ENCODE measurements around the gene ZKSCAN1. TPM values are rescaled to one million over a fixed set of nuclear protein-coding genes. Genes with fewer than 3 reads are reported as not detected.

ZKSCAN1 gene
- total RNA-seq, 1 experiment from 2014 or later, result 13.6 TPM

DNA sequence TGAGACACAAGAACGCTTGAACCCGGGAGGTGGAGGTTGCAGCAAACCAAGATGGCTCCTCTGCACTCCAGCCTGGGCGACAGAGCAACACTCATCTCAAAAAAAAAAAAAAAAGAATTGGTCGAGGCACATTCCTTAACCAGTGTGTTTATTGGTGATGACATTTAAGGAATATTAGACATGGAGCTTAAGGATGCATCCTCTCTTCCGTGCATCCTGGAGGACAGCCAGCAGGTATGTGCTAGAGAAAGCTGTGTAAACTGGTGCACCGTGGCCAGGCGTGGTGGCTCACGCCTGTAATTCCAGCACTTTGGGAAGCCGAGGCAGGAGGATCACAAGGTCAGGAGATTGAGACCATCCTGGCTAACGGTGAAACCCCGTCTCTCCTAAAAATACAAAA lies 11.8 kb downstream of the ZKSCAN1 start:
- Histone ChIP-seq H3F3A (ENCODE audit: low read length, unreplicated experiment) (peaks cover 7% of the 10 kb centered on the region), H3K9me2 (replicated peaks; ENCODE audit: low read length) (no peaks in the 10 kb centered on the region), H4K20me1 (ENCODE audit: low read length) (no peaks in the 10 kb centered on the region), H3K4me2 (ENCODE audit: low read length) (no peak overlapping the region), H3K36me3 (ENCODE audit: low read depth, low read length) (peaks cover 35% of the 10 kb centered on the region), H3K79me2 (ENCODE audit: low read length) (peaks cover 4% of the 10 kb centered on the region), H3K4me1 (ENCODE audit: insufficient read depth, low read length) (peaks cover 7% of the 10 kb centered on the region), H3K27ac (ENCODE audit: low read length) (no peak overlapping the region), H3K4me3 (ENCODE audit: low read length) (no peak overlapping the region), H2AFZ (ENCODE audit: low read length) (no peak overlapping the region), H3K27me3 (ENCODE audit: low read length) (no peaks in the 10 kb centered on the region), H3K9me3 (ENCODE audit: low read length) (no peaks in the 10 kb centered on the region), H3K9ac (ENCODE audit: low read length) (no peak overlapping the region)
- ChIA-PET CTCF (no interaction called here), POLR2A (ENCODE audit: unreplicated experiment) (interaction anchor here (0.6 kb wide), 2 partner anchors 33 to 618 kb away, joined by 3 to 8 read pairs; partner anchors contain the start of gene BUD31)
- ATAC-seq (no peak), DNase-seq (no peak)
- TF ChIP-seq, protein P1, sequence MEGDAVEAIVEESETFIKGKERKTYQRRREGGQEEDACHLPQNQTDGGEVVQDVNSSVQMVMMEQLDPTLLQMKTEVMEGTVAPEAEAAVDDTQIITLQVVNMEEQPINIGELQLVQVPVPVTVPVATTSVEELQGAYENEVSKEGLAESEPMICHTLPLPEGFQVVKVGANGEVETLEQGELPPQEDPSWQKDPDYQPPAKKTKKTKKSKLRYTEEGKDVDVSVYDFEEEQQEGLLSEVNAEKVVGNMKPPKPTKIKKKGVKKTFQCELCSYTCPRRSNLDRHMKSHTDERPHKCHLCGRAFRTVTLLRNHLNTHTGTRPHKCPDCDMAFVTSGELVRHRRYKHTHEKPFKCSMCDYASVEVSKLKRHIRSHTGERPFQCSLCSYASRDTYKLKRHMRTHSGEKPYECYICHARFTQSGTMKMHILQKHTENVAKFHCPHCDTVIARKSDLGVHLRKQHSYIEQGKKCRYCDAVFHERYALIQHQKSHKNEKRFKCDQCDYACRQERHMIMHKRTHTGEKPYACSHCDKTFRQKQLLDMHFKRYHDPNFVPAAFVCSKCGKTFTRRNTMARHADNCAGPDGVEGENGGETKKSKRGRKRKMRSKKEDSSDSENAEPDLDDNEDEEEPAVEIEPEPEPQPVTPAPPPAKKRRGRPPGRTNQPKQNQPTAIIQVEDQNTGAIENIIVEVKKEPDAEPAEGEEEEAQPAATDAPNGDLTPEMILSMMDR (conservative IDR thresholded peaks at IDR 0.05; ENCODE audit: low read depth, low read length), result no peak
- TF ChIP-seq EZH2phosphoT487 (IDR thresholded peaks at IDR 0.05; ENCODE audit: borderline replicate concordance, low read length) (no peak), EZH2 (IDR thresholded peaks at IDR 0.05; ENCODE audit: low read length, unreplicated experiment) (no peak)
- BruUV-seq (replicated peaks), result no TSS peak
- intact Hi-C loops (cut with micrococcal nuclease), result no loop called here

GRCh38 chr7:100029596-100029995 lies 14.2 kb downstream of the ZKSCAN1 start:
- Histone ChIP-seq H3K27ac (ENCODE audit: low read length) (no peak overlapping the region), H3K4me3 (ENCODE audit: low read length) (no peak overlapping the region), H3K79me2 (ENCODE audit: low read length) (no peaks in the 10 kb centered on the region), H2AFZ (ENCODE audit: low read length) (no peak overlapping the region), H3K27me3 (ENCODE audit: low read length) (no peaks in the 10 kb centered on the region), H3K4me2 (ENCODE audit: low read length) (no peak overlapping the region), H4K20me1 (ENCODE audit: low read length) (no peaks in the 10 kb centered on the region), H3K36me3 (ENCODE audit: low read depth, low read length) (peaks cover 24% of the 10 kb centered on the region), H3K9me2 (replicated peaks; ENCODE audit: low read length) (no peaks in the 10 kb centered on the region), H3K4me1 (ENCODE audit: insufficient read depth, low read length) (peaks cover 3% of the 10 kb centered on the region), H3K9ac (ENCODE audit: low read length) (no peak overlapping the region), H3K9me3 (ENCODE audit: low read length) (no peaks in the 10 kb centered on the region), H3F3A (ENCODE audit: low read length, unreplicated experiment) (peaks cover 7% of the 10 kb centered on the region)
- no peak for TF ChIP-seq EZH2phosphoT487 (IDR thresholded peaks at IDR 0.05; ENCODE audit: borderline replicate concordance, low read length)
- TF ChIP-seq, protein P1 (conservative IDR thresholded peaks at IDR 0.05; ENCODE audit: low read depth, low read length), result no peak
- TF ChIP-seq EZH2 (IDR thresholded peaks at IDR 0.05; ENCODE audit: low read length, unreplicated experiment), result no peak
- DNase-seq (no peak), ATAC-seq (no peak)
- intact Hi-C loops (cut with micrococcal nuclease), result no loop called here
- no TSS peak for BruUV-seq (replicated peaks)
- ChIA-PET POLR2A (ENCODE audit: unreplicated experiment) (interaction anchor here (0.5 kb wide), 1 partner anchor 21 kb away, joined by 3 read pairs; no protein-coding TSS in a partner anchor), CTCF (interaction anchor here (0.5 kb wide), 1 partner anchor 14 kb away, joined by 8 read pairs; the partner anchor contains the start of gene ZKSCAN1)

DNA sequence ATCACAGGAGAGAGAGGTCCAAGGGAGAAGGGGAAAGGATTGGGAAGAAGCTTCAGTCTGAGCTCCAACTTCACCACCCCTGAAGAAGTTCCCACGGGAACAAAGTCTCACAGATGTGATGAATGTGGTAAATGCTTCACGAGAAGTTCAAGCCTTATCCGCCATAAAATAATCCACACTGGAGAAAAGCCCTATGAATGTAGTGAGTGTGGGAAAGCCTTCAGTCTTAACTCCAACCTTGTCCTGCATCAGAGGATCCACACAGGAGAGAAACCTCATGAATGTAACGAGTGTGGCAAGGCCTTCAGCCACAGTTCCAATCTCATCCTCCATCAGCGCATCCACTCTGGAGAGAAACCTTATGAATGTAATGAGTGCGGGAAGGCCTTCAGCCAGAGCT lies 18.1 kb downstream of the ZKSCAN1 start:
- no peak for DNase-seq
- ChIA-PET POLR2A (ENCODE audit: unreplicated experiment) (no interaction called here), CTCF (no interaction called here)
- intact Hi-C loops (cut with micrococcal nuclease), result no loop called here
- Histone ChIP-seq H3K4me3 (ENCODE audit: low read length) (no peak overlapping the region), H2AFZ (ENCODE audit: low read length) (no peak overlapping the region), H4K20me1 (ENCODE audit: low read length) (no peaks in the 10 kb centered on the region), H3K9ac (ENCODE audit: low read length) (no peak overlapping the region), H3K4me2 (ENCODE audit: low read length) (no peak overlapping the region), H3K36me3 (ENCODE audit: low read depth, low read length) (peaks cover 16% of the 10 kb centered on the region; the same call in 1 of the 2 replicates), H3K4me1 (ENCODE audit: insufficient read depth, low read length) (no peaks in the 10 kb centered on the region), H3K9me3 (ENCODE audit: low read length) (no peaks in the 10 kb centered on the region), H3K9me2 (replicated peaks; ENCODE audit: low read length) (no peaks in the 10 kb centered on the region), H3K79me2 (ENCODE audit: low read length) (no peaks in the 10 kb centered on the region), H3F3A (ENCODE audit: low read length, unreplicated experiment) (no peaks in the 10 kb centered on the region), H3K27ac (ENCODE audit: low read length) (no peak overlapping the region), H3K27me3 (ENCODE audit: low read length) (no peaks in the 10 kb centered on the region)
- no peak for TF ChIP-seq EZH2phosphoT487 (IDR thresholded peaks at IDR 0.05; ENCODE audit: borderline replicate concordance, low read length)
- TF ChIP-seq EZH2 (IDR thresholded peaks at IDR 0.05; ENCODE audit: low read length, unreplicated experiment), result no peak
- TF ChIP-seq, protein P1 (conservative IDR thresholded peaks at IDR 0.05; ENCODE audit: low read depth, low read length), result no peak
- no peak for ATAC-seq
- BruUV-seq (replicated peaks), result TSS peak; percentile 4

Measured in PC-3 (cell line).